Kidney epithelial cell (primary cell): Measurements from ENCODE around the gene SCMH1. TPM values are rescaled to one million over a fixed set of nuclear protein-coding genes. Genes with fewer than 3 reads are reported as not detected.

Experiments
- DNase-seq: peaks from one replicate; pipeline ENCODE4 v3.0.0-alpha.2; 2010; ENCODE audit warnings: low read depth
- H3K27me3 ChIP-seq: 2 replicates; pipeline ENCODE4 v1.6.0; 2011; ENCODE audit warnings: low read length; ENCODE audit not compliant: control insufficient read depth, insufficient read depth
- H3K36me3 ChIP-seq: 2 replicates; pipeline ENCODE4 v1.5.1; 2011; ENCODE audit warnings: low read length; ENCODE audit not compliant: control insufficient read depth, insufficient read depth
- H3K4me3 ChIP-seq: 2 replicates; pipeline ENCODE4 v1.5.1; 2011; ENCODE audit warnings: low read depth, mild to moderate bottlenecking, control low read depth, low read length
- total RNA-seq: library from RNA; depleted of rRNA; stranded (reverse); fragments of >200 nt; gene quantifications from 2 replicates; pipeline ENCODE4 v1.2.3, GENCODE V29; 2015
- TF ChIP-seq, protein P1 (sequence below): IDR thresholded peaks from 2 replicates; pipeline ENCODE4 v1.5.1; 2011; ENCODE audit warnings: mild to moderate bottlenecking, moderate library complexity, low read length, control low read depth, inconsistent platforms; ENCODE audit not compliant: insufficient read depth, poor library complexity, severe bottlenecking

The SCMH1 gene
- total RNA-seq, 1 donor from 2014 or later = 24.3 TPM

DNA sequence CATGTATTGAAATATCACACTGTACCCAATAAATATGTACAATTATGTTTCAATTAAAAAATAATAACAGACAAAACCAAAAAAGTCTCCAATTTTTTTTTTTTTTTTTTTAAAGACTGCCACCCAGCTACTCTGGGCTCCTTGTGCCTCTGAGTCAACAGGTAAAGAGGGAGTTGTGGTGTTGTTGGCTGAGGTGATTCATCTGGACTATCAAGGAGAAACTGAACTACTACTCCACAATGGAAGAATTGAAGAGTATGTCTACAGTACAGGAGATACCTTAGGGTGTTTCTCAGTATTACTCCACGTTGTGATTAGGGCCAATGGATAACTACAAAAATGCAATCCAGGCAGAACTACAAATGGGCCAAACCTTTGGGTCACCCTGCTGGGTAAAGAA is 67.9 kb downstream of the SCMH1 start:
- no peaks in the 10 kb centered on the region for H3K27me3 ChIP-seq
- no peak overlapping the region for H3K4me3 ChIP-seq
- TF ChIP-seq, protein P1, sequence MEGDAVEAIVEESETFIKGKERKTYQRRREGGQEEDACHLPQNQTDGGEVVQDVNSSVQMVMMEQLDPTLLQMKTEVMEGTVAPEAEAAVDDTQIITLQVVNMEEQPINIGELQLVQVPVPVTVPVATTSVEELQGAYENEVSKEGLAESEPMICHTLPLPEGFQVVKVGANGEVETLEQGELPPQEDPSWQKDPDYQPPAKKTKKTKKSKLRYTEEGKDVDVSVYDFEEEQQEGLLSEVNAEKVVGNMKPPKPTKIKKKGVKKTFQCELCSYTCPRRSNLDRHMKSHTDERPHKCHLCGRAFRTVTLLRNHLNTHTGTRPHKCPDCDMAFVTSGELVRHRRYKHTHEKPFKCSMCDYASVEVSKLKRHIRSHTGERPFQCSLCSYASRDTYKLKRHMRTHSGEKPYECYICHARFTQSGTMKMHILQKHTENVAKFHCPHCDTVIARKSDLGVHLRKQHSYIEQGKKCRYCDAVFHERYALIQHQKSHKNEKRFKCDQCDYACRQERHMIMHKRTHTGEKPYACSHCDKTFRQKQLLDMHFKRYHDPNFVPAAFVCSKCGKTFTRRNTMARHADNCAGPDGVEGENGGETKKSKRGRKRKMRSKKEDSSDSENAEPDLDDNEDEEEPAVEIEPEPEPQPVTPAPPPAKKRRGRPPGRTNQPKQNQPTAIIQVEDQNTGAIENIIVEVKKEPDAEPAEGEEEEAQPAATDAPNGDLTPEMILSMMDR = no peak
- H3K36me3 ChIP-seq = no peaks in the 10 kb centered on the region
- no peak for DNase-seq

DNA sequence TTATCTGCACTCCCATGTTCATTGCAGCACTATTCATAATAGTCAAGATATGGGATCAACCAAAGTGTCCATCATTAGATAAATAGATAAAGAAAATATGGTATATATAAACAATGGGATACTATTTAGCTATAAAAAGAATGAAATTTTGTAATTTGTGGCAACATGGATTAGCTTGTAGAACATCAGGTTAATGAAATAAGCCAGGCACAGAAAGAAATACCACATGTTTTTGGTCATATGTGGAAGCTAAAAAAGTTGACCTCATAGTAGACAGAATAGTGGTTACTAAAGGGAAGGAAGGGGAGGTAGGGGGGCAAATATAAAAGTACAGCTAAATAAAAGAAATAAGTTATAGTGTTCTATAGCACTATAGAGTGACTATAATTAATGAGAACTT is 68.5 kb downstream of the SCMH1 start:
- no peaks in the 10 kb centered on the region for H3K27me3 ChIP-seq
- TF ChIP-seq, protein P1 = no peak
- no peak for DNase-seq
- peaks cover 3% of the 10 kb centered on the region for H3K36me3 ChIP-seq
- H3K4me3 ChIP-seq = no peak overlapping the region

DNA sequence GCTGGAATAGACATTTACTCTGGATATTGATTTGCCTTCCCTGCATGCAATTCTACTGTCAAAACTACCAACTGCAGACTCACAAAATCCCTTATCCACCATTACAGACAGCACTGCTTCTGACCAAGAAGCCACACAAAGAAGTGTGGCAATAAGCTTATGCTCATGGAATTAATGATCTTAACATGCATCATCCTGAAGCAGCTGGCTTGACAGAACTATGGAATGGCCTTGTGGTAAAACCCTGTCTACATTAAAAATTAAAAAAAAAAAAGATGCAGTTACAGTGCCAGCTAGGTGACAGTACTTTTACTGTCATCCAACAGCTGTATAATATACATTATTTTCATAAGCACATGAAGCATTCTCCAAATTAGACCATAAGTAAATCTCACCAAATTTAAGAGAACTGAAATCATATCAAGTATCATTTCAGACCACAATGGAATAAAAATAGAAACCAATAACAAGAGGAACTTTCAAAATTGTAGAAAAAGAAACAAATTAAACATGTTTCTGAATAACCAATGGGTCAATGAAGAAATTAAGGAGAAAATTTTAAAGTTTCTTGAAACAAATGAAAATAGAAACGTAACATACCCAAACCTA is 70.7 kb downstream of the SCMH1 start:
- Histone ChIP-seq H3K36me3 (peaks cover 3% of the 10 kb centered on the region), H3K4me3 (no peak overlapping the region), H3K27me3 (no peaks in the 10 kb centered on the region)
- no peak for DNase-seq
- TF ChIP-seq, protein P1 = no peak

DNA sequence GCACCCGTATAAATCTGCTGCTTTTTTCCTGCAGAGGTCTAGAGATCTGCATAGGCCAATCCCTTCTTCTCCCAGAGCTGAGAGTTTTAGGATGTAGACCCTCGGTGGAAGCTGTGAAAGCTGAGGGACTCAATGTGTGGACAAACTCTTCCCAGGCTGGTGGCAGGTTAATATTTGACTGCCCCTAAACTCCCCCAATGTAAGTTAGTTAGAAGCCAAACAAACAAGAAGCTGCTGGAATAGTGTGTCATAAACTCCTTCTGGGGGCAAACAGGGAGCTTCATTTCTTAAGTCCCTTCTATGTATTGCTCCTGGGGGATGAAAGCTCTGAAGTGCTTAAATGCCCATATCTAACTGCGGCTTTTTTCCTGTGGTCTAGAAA is 72.3 kb downstream of the SCMH1 start:
- peaks cover 3% of the 10 kb centered on the region for H3K36me3 ChIP-seq
- H3K4me3 ChIP-seq = no peak overlapping the region
- H3K27me3 ChIP-seq = no peaks in the 10 kb centered on the region
- no peak for DNase-seq
- TF ChIP-seq, protein P1 = no peak

DNA sequence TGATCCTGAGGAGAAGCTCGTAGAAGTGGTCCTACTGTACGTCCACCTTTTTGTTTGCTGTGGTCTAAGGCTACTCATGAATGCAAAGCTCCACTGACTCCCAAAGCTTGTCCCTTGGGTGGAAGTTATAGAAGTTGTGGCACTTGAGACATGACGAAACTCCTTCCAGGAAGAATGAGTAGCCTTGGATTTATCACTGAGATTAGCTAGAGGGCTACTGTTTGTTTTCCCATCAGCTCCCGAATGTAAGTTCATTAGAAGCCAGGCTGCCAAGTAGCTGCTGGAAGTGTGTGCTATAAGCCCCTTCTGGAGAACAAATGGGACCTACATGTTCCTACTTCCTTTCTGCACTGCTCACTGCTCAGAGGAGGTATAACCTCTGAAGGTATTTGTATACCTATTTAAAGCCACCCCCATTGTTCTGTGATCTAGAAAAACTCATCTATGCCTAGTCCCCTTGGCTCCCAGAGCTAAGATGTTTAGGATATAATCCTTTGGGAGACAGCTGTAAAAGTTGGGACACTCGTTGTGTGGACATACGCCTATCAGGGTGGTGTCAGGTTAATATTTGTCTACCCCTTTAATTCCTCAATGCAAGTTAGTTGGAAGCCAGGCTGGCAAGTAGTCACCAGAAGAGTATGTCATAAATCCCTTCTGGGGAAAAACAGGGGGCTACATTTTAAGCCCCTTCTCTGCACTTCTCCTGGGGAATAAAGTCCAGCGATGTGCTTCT is 72.9 kb downstream of the SCMH1 start:
- DNase-seq = no peak
- peaks cover 3% of the 10 kb centered on the region for H3K36me3 ChIP-seq
- H3K4me3 ChIP-seq = no peak overlapping the region
- TF ChIP-seq, protein P1 = no peak
- H3K27me3 ChIP-seq = no peaks in the 10 kb centered on the region
